ENCODE results near the gene SLC16A12.
A peak's percentile ranks its signal among the peaks of the same experiment; 100 is the strongest.

Gene SLC16A12

DNA sequence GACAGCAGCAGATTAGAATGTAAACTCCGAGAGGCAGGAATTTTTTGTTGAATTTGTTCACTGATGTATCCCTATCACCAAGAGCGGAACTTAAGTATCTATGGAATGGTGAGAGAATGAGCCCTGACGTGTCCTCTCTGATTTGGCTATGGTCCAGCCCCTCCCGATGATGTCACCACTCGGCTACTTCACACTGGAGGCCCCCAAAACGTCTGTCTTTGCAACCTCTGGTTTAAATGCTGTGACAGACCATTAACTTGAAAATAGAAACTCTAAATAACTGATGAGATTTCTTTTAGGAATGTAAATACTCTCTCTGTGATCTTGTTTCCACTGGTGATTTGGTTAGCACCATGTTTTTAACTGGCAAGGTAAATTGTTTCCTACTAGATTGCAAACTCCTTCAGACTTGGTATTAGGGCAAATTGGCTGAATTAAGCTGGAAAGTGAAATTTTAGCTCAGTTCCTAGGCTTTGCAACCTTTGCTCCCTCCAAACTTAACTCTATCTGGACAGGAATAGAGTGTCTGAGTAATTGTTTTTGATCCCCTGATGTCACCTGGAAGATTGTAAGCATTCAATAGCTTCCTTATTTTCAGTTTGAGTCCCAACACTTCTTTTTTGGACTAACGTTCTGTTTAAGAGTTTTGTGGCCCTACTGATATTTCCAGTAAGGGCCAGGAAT lies 19.1 kb downstream of the SLC16A12 start:
- TF ChIP-seq, protein P1, sequence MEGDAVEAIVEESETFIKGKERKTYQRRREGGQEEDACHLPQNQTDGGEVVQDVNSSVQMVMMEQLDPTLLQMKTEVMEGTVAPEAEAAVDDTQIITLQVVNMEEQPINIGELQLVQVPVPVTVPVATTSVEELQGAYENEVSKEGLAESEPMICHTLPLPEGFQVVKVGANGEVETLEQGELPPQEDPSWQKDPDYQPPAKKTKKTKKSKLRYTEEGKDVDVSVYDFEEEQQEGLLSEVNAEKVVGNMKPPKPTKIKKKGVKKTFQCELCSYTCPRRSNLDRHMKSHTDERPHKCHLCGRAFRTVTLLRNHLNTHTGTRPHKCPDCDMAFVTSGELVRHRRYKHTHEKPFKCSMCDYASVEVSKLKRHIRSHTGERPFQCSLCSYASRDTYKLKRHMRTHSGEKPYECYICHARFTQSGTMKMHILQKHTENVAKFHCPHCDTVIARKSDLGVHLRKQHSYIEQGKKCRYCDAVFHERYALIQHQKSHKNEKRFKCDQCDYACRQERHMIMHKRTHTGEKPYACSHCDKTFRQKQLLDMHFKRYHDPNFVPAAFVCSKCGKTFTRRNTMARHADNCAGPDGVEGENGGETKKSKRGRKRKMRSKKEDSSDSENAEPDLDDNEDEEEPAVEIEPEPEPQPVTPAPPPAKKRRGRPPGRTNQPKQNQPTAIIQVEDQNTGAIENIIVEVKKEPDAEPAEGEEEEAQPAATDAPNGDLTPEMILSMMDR (conservative IDR thresholded peaks at IDR 0.05; ENCODE audit: low read depth, low read length), result no peak
- peak; percentile 98 for DNase-seq (ENCODE audit: low read depth)
- no peak overlapping the region for H3K4me3 ChIP-seq (ENCODE audit: low read depth, low read length)

DNA sequence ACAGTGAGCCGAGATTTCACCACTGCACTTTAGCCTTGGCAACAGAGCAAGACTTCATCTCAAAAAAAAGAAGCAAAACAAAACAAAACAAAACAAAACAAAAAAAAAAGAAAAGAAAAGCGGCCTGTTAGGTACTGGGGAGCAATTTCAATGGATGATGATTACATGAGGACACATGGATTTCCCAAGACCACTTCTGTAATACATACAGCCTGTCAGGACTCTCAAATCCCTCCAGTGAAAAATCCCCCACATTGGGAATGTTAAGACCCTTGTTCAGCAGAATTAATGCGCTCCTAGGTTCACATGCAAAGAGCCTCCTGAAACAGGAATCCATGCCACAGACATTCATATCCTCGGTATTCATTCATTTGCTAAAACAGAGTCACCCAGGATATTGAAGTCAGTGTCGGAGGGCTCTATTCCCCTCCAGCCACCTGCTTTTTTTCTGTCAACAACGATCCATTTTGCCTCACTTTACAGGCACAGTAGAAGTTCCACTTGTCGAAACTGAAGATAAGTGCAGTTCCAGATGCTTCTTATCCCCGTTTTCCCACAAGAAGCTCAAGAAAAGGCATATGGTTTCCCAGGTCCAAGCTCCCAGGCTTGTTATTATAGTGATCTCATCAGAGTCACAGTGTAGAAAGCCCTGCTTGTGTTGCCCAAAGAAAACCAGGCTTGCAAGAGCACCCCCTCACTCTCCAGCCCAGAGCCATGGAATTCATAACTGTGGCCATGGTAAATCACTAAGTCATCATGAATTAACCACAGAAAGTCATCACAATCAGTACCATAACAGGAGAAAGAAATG lies 20.2 kb downstream of the SLC16A12 start:
- no peak overlapping the region for H3K4me3 ChIP-seq (ENCODE audit: low read depth, low read length)
- TF ChIP-seq, protein P1 (conservative IDR thresholded peaks at IDR 0.05; ENCODE audit: low read depth, low read length), result no peak

DNA sequence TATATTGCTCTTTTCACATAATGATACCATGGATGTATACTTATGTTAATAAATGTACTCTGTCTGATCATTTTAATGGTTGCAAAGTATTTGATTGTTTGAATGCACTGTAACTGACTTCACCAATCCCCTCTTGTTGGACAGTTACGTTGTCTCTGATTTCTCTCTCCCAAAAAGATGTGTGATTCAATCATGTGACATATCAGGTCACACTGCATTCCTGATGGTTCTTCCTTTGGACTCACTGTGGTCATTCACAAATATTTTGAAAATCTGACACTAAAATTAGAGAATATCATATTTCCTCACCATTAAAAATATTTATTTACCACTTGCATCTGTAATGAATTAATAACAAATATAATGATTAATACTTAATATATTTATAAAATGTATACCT lies 22.2 kb downstream of the SLC16A12 start:
- TF ChIP-seq, protein P1 (conservative IDR thresholded peaks at IDR 0.05; ENCODE audit: low read depth, low read length), result no peak
- H3K4me3 ChIP-seq (ENCODE audit: low read depth, low read length), result no peak overlapping the region
- peak; percentile 49 for DNase-seq (ENCODE audit: low read depth)

More for the DNA sequence above, 20.2 kb downstream of the SLC16A12 start:
- peak; percentile 99 for DNase-seq (ENCODE audit: low read depth)

DNA sequence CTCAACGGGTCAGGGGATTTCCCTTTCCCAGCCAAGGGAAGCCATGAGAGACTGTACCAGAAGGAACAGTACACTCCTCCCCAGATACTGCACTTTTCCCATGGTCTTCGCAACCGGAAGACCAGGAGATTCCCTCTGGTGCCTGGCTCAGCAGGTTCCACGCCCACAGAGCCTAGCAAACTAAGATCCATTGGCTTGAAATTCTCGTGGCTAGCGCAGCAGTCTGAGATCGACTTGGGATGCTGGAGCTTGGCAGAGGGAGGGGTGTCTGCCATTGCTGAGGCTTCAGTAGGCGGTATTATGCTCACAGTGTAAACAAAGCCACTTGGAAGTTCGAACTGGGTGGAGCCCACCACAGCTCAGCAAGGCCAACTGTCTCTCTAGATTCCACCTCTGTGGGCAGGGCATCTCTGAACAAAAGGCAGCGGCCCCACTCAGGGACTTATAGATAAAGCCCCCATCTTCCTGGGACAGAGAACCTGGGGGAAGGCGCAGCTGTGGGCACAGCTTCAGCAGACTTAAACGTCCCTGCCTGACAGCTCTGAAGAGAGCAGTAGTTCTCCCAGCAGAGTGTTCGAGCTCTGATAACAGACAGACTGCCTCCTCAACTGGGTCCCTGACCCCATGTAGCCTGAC lies 29.6 kb downstream of the SLC16A12 start:
- no peak for DNase-seq (ENCODE audit: low read depth)
- TF ChIP-seq, protein P1 (conservative IDR thresholded peaks at IDR 0.05; ENCODE audit: low read depth, low read length), result no peak
- no peak overlapping the region for H3K4me3 ChIP-seq (ENCODE audit: low read depth, low read length)

DNA sequence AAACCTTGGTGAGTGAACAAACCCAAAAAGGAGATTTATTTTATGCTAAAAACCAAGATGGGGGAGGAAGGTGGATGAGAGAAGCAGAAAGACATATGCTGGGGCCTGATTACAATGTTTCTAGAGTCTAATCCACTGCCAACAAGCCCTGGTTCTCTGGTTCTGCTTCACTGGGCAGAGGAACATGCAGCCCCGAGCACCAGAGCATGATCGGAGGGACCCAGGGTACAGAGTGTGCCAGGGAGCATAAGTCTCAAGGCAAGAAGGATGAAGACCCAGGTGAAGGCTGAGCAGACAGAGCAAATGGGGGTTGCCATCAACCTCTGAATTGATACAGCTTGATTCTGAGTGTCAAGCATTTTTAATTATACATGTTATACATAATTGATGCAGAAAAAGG lies 30.7 kb downstream of the SLC16A12 start:
- no peak for DNase-seq (ENCODE audit: low read depth)
- TF ChIP-seq, protein P1 (conservative IDR thresholded peaks at IDR 0.05; ENCODE audit: low read depth, low read length), result no peak
- no peak overlapping the region for H3K4me3 ChIP-seq (ENCODE audit: low read depth, low read length)

DNA sequence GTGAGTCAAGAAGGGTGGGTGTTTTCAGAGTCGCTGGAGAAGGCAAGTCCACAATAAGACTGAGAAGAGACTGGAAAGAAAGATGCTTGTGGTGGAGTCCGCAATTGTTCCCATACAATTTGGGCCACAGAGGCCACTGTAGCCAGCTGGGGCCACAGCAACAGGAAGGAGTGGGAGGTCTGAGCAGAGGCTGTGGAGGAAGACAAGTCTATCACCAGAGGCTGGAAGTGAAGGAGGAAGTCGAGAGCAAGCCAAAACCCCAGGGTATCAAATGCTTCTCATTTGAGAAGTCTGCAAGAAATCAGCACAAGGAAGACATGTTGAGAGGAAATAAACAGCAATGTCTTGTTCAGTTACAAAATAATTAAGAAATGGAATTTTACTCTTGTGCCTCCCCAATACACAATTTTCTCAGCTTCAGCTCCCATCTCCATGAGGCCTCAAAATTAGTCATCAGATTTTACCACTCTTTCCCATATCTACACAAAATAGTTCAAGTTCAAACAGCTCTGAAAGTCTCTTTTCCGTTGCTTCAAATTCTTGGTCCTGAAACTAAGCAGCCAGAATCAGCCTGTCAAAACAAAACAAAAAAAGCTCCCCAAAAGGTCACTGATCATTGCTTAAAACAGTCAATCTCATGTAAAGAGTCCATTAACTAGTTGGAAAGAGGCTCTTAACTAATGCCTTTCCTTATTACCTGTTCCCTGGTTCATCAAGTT lies 31.6 kb downstream of the SLC16A12 start:
- TF ChIP-seq, protein P1 (conservative IDR thresholded peaks at IDR 0.05; ENCODE audit: low read depth, low read length), result no peak
- H3K4me3 ChIP-seq (ENCODE audit: low read depth, low read length), result no peak overlapping the region
- peak; percentile 85 for DNase-seq (ENCODE audit: low read depth)

All from choroid plexus epithelial cell (primary cell).